Testis (tissue), 2 donors: Measurements from ENCODE around the gene CNTN5.

Experiments
- CTCF ChIP-seq, 3 experiments: fragments of 450-650 bp in 2 of 3; fragments of 200-600 bp in 1 of 3; sonication (generic) in 1 of 3; IDR thresholded peaks; one replicate each; pipeline ENCODE4 v1.5.1; 2016 to 2019; ENCODE audit warnings: antibody characterized with exemption in 3 of 3, mild to moderate bottlenecking in 2 of 3, moderate library complexity in 1 of 3
- POLR2A ChIP-seq: fragments of 450-650 bp; IDR thresholded peaks from one replicate; pipeline ENCODE4 v1.6.1; 2017; ENCODE audit warnings: antibody characterized with exemption, mild to moderate bottlenecking, moderate library complexity

- TF ChIP-seq CTCF (IDR thresholded peaks at IDR 0.05) (no peak), POLR2A (no peak)
Observed at GRCh38 chr11:99260696-99261095, 239.9 kb downstream of the CNTN5 start.
